COR-L47 (cell line): Measurements from ENCODE around the gene LZTR1.

ENCODE experiments used
- DNase-seq: peaks from one replicate; lab custom pipeline; 2025; lab: John Stamatoyannopoulos, UW

LZTR1 gene

DNA sequence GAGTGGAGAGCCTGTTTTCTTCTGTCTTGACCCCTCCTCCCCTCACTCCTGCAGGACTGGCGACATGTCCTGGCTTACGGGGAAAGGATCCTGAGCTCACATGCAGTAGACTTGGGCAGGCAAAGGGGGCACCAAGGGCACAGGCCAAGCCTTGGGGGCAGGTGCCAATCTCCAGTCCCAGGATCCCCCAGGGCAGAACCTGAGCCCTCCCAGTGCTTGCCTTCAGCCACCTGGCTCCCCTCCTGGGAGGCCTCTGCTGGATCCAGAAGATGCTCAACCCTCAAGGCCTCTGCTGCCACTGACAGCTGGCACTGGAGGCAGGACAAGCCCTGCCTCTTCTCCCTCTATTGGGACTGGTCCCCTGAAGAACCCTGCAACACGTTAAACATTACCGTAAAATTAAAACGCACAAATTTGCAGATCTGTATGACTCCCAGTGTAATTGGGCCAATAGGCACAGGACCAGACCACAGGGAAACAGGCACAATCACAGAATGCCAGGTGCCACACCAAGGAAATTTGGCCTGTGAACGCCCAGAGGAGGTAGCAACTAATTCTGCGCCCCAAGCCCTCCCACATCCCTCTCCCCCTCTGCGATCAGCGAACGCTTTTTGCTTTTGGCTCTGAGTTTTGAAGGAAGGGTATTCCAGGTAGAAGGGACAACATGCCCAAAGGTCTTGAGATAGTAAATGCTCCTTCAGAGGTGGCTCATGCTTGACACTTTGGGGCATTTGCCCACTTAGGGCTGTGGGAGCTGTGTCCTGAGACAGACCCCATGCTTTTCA is 967 bp upstream of the LZTR1 start:
- DNase-seq: no peak

GRCh38 chr22:20982563-20982882 is 426 bp downstream of the LZTR1 start:
- no peak for DNase-seq

DNA sequence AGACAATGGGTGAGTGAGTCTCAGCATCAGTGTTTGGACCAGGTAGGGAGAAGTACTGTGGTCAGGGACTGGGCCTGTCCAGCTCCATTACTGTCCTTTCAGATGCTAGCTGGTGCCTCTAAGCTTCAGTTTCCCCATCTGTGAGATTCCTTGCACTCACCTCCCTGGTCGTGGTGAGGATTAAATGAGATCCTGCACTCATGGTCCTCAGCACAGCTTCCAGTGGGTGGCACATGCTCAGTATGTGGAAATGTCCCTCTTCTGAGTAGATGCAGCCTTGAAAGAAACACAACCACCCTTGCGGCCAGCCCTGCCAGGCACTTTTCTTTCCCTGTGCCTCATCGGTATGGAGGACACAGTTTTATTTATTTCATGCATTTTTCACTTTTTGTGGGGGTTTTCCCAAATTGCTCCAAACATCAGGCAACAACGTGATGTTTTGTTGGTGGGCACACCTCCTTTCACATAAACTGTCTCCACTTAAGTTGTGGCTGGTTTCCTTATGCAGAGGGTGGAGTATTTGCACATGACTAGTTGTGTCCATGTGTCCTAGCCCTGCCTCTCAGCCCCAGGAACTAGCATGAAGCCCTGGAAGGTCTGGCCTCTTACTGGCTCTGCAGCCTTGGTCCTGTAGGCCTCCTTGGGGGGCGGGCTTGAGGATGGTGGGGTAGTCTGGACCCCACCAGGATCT is 1.1 kb downstream of the LZTR1 start:
- no peak for DNase-seq

DNA sequence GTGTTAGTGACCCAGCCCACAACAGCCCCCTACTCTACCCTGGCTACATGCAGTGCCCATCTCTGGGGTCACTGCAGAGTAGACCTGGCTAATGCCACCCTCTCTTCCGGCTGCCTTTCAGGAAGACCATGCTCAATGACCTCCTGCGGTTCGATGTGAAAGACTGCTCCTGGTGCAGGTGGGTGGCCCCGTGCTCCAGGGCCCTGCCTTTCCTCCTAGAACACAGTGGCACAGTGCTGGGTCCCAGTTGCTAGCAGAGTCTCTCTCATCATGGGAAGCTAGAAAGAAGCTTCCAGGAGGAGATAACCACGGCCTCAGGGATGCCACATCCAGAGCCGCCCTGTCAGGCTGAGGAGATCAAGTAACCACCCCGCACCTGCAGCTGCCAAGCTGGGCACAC is 3.6 kb downstream of the LZTR1 start:
- no peak for DNase-seq

DNA sequence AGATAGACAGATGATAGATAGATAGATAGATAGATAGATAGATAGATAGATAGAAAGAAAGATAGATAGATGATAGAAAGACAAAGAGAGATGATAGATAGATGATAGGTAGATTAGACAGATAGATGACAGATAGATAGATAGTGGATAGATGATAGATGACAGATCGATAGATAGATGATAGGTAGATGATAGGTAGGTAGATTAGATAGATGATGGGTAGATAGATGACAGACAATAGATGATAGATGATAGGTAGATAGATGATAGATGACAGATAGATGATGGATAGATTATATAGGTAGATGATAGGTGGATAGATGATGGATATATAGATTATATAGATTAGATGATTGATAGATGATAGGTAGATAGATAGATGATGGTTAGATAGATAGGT is 4.3 kb downstream of the LZTR1 start:
- no peak for DNase-seq

DNA sequence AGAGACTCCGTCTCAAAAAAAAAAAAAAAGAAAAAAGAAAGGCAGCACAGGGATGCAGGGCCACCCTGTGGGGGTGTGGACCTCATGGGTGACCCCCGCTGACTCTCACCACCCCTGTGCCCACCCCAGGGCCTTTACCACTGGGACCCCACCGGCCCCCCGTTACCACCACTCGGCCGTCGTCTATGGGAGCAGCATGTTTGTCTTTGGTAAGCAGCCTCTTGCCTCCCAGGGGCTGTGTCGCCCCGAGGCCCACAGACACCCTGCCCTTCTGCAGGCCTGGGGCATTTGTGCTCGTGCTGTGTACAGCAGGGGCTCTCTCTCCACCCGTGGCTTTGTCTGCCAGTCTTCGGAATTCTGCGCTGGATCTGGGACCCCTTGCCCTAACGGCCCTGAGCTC is 5.3 kb downstream of the LZTR1 start:
- DNase-seq: no peak

- DNase-seq: no peak
Measured at GRCh38 chr22:20988573-20989322, 6.7 kb downstream of the LZTR1 start.

DNA sequence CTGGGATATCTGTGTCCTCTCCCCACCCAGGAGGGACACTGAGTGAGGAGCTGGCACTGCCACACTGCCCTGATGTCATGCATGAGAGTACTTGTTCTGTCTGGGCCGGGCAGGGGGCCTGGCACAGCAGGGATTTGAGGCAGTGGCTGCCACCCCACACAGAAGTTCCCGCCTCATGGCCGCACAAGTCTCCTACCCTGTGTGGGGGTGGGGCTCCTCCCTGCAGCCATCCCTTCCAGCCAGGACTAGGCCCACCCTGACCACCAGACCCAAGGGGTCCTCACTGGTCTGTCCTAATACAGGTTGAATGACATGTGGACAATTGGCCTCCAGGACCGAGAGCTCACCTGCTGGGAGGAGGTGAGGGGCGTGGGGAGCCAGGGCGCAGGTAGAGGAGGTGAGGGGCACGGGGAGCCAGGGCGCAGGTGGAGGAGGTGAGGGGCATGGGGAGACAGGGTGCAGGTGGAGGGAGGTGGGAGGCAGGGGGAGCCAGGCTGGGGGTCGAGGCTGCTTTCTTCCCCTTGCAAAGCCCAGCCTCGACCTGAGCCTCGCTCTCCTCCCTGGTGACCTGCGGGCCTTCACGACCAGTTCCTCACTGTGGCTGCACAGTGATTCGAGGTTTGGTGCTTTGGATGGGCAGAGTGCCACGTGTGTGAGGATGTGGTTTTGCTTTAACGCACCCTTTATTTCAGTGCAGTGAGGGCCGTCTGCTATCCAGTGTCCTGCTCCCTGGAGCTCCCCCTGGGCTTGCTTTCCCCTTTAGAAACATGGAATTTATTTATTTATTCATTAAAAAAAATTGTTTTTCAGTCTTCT is 7.4 kb downstream of the LZTR1 start:
- no peak for DNase-seq

DNA sequence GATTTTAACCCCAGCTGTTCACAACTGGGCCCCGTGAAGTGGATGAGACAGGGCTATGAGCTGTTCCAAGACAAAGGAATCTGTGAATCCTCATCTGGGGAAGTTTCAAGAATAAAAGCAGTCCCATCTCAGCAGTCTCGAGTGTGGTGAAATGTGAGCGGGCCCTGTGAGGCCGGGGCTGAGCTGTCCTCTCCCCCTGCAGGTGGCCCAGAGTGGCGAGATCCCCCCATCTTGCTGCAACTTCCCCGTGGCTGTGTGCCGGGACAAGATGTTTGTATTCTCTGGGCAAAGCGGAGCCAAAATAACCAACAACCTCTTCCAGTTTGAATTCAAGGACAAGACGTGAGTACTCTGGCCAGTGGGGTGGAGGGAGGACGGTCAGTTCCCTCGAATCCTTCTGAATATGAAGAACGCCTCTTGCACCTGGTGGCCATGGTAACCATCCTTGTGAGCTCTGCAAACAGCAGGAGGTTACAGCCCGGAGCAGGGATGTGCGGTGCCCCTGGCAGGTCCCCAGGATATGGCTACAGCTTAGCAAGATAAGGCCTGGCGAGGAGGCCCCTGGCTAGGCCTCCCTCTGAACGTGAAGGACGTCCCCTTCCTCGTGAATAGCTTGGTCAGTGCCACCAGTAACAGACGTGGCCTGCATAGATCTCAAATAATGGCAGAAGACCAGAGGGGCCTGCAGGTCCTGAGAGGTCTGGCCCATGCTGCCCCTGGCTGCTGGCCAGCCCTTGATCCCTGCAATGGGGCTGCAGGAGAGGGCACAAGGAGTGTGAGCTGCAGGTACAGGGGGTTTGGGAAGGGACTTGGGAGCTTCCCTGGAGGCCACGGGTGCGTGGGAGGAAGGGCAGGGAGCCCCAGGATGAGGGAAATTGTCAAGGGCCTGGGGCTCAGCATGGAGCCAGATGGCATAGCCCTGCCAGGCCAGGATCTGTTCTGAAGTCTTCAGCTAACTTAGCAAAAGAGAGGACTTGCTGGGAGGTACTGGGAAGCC is 8.4 kb downstream of the LZTR1 start:
- no peak for DNase-seq

GRCh38 chr22:20991252-20992055 is 9.4 kb downstream of the LZTR1 start:
- no peak for DNase-seq

DNA sequence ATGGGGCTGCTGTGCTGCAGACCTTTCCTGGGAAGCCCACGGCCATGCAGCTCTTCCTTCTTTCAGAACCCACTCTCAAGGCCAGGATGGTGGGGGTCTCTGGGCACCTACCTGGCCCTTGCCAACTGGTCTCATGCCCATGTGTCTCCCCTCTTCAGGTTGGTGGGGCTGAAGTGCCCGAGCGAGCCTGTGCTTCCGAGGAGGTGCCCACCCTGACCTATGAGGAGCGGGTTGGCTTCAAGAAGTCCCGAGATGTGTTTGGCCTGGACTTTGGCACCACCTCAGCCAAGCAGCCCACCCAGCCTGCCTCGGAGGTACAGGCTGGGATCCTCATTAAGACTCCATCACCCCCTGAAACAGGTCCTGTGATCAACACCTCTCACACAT is 10.0 kb downstream of the LZTR1 start:
- DNase-seq: no peak

GRCh38 chr22:20992456-20993303 is 10.6 kb downstream of the LZTR1 start:
- no peak for DNase-seq

- DNase-seq: no peak
Measured at GRCh38 chr22:20993304-20994127, 11.4 kb downstream of the LZTR1 start.

GRCh38 chr22:20994128-20994901 is 12.2 kb downstream of the LZTR1 start:
- DNase-seq: no peak

- DNase-seq: no peak
Measured at GRCh38 chr22:20994902-20995241, 12.8 kb downstream of the LZTR1 start.

DNA sequence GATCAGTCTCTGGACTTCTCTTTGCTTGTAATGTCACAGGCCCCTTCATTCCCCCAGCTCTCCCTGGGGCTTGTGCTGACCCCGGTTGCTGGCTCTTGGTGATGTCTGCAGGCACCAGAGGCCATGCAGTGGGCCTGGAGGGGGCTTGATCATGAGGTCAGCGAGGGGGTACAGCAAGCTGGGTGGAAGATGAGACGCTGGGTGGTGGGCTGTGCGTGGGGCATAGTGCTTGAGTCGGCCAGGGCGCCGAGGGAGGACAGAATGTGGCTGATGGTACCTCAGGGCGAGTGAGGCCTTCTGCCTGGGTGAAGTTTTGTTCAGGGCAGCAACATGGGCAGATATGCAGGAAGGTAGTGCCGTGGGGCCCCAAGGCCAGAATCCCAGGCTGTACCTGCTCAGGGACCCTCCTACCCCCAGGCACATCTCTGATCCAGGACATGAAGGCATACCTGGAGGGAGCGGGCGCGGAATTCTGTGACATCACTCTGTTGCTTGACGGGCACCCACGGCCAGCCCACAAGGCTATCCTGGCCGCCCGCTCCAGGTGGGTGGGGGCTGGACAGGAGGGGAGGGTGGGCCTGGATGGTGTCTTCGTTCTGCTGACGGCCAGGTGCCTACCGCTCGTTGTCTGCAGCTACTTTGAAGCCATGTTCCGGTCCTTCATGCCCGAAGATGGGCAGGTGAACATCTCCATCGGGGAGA is 13.4 kb downstream of the LZTR1 start:
- DNase-seq: no peak

GRCh38 chr22:20996031-20996410 is 13.9 kb downstream of the LZTR1 start:
- no peak for DNase-seq
